Stomach (tissue), 9 donors: ENCODE data around the gene DENND2A. TPM values are rescaled to one million over a fixed set of nuclear protein-coding genes. Genes with fewer than 3 reads are reported as not detected.
"Not testable (repeated sequence)": the region's sequence is repeated elsewhere in the genome, so short reads cannot be mapped to it uniquely, and the experiment has no call there.

ENCODE experiments used
- DNase-seq, 2 donors: peaks; one replicate each; pipeline versions ENCODE4 v3.0.0 to v3.0.0-alpha.2; 2013 to 2019
- H3K27ac ChIP-seq, 5 donors: fragments of 200-600 bp in 4 of 5; sonication (generic) in 4 of 5; one replicate each; pipeline ENCODE4 v1.5.1; 2013 to 2019; ENCODE audit warnings: mild to moderate bottlenecking in 1 of 5, moderate library complexity in 1 of 5
- H3K27me3 ChIP-seq, 3 donors: fragments of 200-600 bp; sonication (generic); one replicate each; pipeline ENCODE4 v1.5.1; 2017 to 2019; ENCODE audit warnings: mixed run types in 1 of 3
- H3K36me3 ChIP-seq, 4 donors: fragments of 200-600 bp; sonication (generic); 1 replicate in 3 of 4; 2 replicates in 1 of 4; pipeline ENCODE4 v1.5.1; 2016 to 2019
- H3K4me1 ChIP-seq, 4 donors: fragments of 200-600 bp; sonication (generic); one replicate each; pipeline ENCODE4 v1.5.1; 2016 to 2019
- H3K4me3 ChIP-seq, 4 donors: fragments of 200-600 bp; sonication (generic) in 3 of 4; one replicate each; pipeline ENCODE4 v1.5.1; 2016 to 2019; ENCODE audit warnings: mild to moderate bottlenecking in 1 of 4
- H3K9me3 ChIP-seq, 4 donors: fragments of 200-600 bp; sonication (generic); one replicate each; pipeline ENCODE4 v1.5.1; 2016 to 2019
- CTCF ChIP-seq, 7 experiments: fragments of 450-650 bp in 4 of 7; fragments of 200-600 bp in 3 of 7; sonication (generic) in 3 of 7; IDR thresholded peaks; one replicate each; pipeline ENCODE4 v1.5.1; 2016 to 2019; ENCODE audit warnings: antibody characterized with exemption in 7 of 7, control low read depth in 2 of 7, mild to moderate bottlenecking in 1 of 7
- EP300 ChIP-seq: sonication (generic); formaldehyde crosslinking; IDR thresholded peaks from one replicate; pipeline ENCODE4 v1.6.1; 2017; ENCODE audit warnings: antibody characterized with exemption
- POLR2A ChIP-seq, 4 donors: fragments of 450-650 bp; IDR thresholded peaks; one replicate each; pipeline ENCODE4 v1.6.1; 2016; ENCODE audit warnings: antibody characterized with exemption in 4 of 4, control low read depth in 2 of 4, mild to moderate bottlenecking in 1 of 4, moderate library complexity in 1 of 4
- POLR2AphosphoS5 ChIP-seq, 3 donors: sonication (generic); formaldehyde crosslinking; IDR thresholded peaks; one replicate each; pipeline ENCODE4 v1.6.1; 2016; ENCODE audit warnings: antibody characterized with exemption in 3 of 3
- WGBS, 5 donors: extraction: QIAGEN DNeasy Blood & Tissue Kit in 3 of 5; methylation state at CpG; one replicate each; pipeline versions ENCODE4 v1.1.5 to v1.1.7; 2013 to 2018; 5-methylcytosine and 5-hydroxymethylcytosine counted together
- intact Hi-C: fragments of 100-400 bp; cut with DNase I; formaldehyde crosslinking; loops from one replicate; pipeline ENCODE4 v1.15.1; 2023; ENCODE audit warnings: low total_unique reads
- polyA plus RNA-seq, 3 donors: library from polyadenylated mRNA; stranded (reverse); fragments of 200-250 nt; gene quantifications; one replicate each; pipeline ENCODE4 v1.2.3, GENCODE V29; 2013
- total RNA-seq, 5 donors: library from RNA; depleted of rRNA; stranded (reverse); fragments of >200 nt; gene quantifications; one replicate each; pipeline versions ENCODE4 v1.1.0 to v1.2.3, GENCODE V29; 2014 to 2016
- donor health status: healthy with polysubstance abuse.
- donor health status: Bipolar disorder and iron deficiency.
- donor health status: healthy.

The DENND2A gene
- total and polyA plus RNA-seq, 8 donors, result 1.8 to 17.8 (median 6.5) TPM

- DNase-seq, result peak in 1 of 2 donors; percentile 75
- WGBS, 5 donors, result 30 to 39% (median 34%) methylated on average over 8 of the region's 8 CpGs
- intact Hi-C loops, result no loop called here
Measured at GRCh38 chr7:140646931-140647647, 6.5 kb upstream of the DENND2A start.

GRCh38 chr7:140645166-140645900, 4.7 kb upstream of the DENND2A start:
- WGBS, 5 donors, result 61 to 89% (median 82%) methylated on average over 8 of the region's 8 CpGs
- intact Hi-C loops, result no loop called here
- no peaks in the 10 kb centered on the region for H3K9me3 ChIP-seq
- no peak overlapping the region for H3K27ac ChIP-seq
- peaks cover 0 to 15% (median 7%) of the 10 kb centered on the region in 4 donors for H3K4me1 ChIP-seq
- peaks cover 0 to 38% (median 13%) of the 10 kb centered on the region in 3 donors for H3K27me3 ChIP-seq
- no peak for DNase-seq
- no peaks in the 10 kb centered on the region for H3K36me3 ChIP-seq
- H3K4me3 ChIP-seq, result no peak overlapping the region
- TF ChIP-seq POLR2AphosphoS5 (IDR thresholded peaks at IDR 0.05) (no peak), POLR2A (IDR thresholded peaks at IDR 0.05) (no peak), CTCF (IDR thresholded peaks at IDR 0.05) (no peak), EP300 (no peak)

More at GRCh38 chr7:140646931-140647647, 6.5 kb upstream of the DENND2A start:
- Histone ChIP-seq H3K27ac (no peak overlapping the region), H3K27me3 (peaks cover 0 to 21% (median 0%) of the 10 kb centered on the region in 3 donors), H3K4me1 (peaks cover 0 to 11% (median 4%) of the 10 kb centered on the region in 4 donors), H3K36me3 (no peaks in the 10 kb centered on the region), H3K4me3 (no peak overlapping the region), H3K9me3 (no peaks in the 10 kb centered on the region)
- TF ChIP-seq CTCF (IDR thresholded peaks at IDR 0.05), result peak in 3 of 7 experiments; percentile 14 to 26 (median 26)
- TF ChIP-seq POLR2A (IDR thresholded peaks at IDR 0.05), result no peak

DNA sequence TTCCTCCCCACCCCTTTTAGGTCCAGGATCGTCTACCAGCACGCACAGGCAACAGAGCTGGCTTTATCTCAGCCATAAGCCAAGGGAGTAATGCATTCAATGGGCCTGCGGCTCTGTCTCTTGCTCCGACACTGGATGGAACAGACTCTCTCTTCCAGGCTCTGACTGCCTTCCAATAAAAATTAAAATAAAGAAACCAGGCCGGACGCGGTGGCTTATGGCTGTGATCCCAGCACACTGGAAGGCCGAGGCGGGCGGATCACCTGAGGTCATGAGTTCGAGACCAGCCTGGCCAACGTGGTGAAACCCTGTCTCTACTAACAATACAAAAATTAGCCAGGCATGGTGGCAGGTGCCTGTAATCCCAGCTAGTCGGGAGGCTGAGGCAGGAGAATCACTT, 4.1 kb upstream of the DENND2A start:
- WGBS, 5 donors, result 86 to 93% (median 91%) methylated on average over 13 of the region's 13 CpGs
- H3K36me3 ChIP-seq, intact Hi-C loops, H3K4me3 ChIP-seq, DNase-seq, H3K27ac ChIP-seq, H3K9me3 ChIP-seq: not testable (repeated sequence)
- H3K27me3 ChIP-seq, result peaks cover 0 to 44% (median 19%) of the 10 kb centered on the region in 3 donors
- H3K4me1 ChIP-seq, result peaks cover 2 to 20% (median 12%) of the 10 kb centered on the region in 4 donors

DNA sequence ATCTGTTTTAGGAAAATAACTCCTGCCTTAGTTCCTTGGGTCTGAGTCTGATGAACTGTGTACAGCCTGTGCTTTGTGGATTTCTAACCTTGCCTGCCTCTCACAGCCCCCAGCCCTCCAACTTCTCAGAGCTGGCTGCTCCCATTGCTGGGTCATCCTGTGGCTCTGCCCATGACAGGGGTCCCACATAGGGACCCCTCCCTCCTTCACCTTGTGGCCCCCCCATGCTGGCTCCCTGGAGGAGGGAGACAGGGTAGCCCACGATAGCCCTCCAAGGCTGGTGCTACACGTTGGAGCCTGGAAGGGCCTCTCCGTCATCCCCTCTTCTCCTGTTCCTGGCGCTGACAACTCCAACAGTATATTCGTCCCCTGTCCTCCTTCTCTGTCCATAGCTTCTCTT, 2.8 kb upstream of the DENND2A start:
- no peaks in the 10 kb centered on the region for H3K36me3 ChIP-seq
- no peak overlapping the region for H3K4me3 ChIP-seq
- H3K27ac ChIP-seq, result no peak overlapping the region
- no peak for TF ChIP-seq POLR2A (IDR thresholded peaks at IDR 0.05)
- no peak for TF ChIP-seq POLR2AphosphoS5 (IDR thresholded peaks at IDR 0.05)
- TF ChIP-seq EP300, result no peak
- no peak for TF ChIP-seq CTCF (IDR thresholded peaks at IDR 0.05)
- peaks cover 4 to 34% (median 20%) of the 10 kb centered on the region in 4 donors for H3K4me1 ChIP-seq
- intact Hi-C loops, result no loop called here
- DNase-seq, result no peak
- peaks cover 0 to 57% (median 22%) of the 10 kb centered on the region in 3 donors for H3K27me3 ChIP-seq
- WGBS, 5 donors, result 90 to 95% (median 90%) methylated on average over 5 of the region's 5 CpGs
- no peaks in the 10 kb centered on the region for H3K9me3 ChIP-seq
